ENCODE measurements around the gene FBXO2. TPM values are rescaled to one million over a fixed set of nuclear protein-coding genes. Genes with fewer than 3 reads are reported as not detected.

The FBXO2 gene
- total and polyA plus RNA-seq, 9 of the 15 experiments (the other 6 are each of a cell fraction or from before 2014, with no cell fraction given) = 0.04 to 1.9 (median 0.27) TPM

GRCh38 chr1:11690397-11691301, 36.4 kb upstream of the FBXO2 start (continued):
- TF ChIP-seq, protein P1, sequence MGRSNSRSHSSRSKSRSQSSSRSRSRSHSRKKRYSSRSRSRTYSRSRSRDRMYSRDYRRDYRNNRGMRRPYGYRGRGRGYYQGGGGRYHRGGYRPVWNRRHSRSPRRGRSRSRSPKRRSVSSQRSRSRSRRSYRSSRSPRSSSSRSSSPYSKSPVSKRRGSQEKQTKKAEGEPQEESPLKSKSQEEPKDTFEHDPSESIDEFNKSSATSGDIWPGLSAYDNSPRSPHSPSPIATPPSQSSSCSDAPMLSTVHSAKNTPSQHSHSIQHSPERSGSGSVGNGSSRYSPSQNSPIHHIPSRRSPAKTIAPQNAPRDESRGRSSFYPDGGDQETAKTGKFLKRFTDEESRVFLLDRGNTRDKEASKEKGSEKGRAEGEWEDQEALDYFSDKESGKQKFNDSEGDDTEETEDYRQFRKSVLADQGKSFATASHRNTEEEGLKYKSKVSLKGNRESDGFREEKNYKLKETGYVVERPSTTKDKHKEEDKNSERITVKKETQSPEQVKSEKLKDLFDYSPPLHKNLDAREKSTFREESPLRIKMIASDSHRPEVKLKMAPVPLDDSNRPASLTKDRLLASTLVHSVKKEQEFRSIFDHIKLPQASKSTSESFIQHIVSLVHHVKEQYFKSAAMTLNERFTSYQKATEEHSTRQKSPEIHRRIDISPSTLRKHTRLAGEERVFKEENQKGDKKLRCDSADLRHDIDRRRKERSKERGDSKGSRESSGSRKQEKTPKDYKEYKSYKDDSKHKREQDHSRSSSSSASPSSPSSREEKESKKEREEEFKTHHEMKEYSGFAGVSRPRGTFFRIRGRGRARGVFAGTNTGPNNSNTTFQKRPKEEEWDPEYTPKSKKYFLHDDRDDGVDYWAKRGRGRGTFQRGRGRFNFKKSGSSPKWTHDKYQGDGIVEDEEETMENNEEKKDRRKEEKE (IDR thresholded peaks at IDR 0.05; ENCODE audit: borderline replicate concordance in 1 of 2, control insufficient read depth in 1 of 2, low read depth in 2 of 2, low read length in 1 of 2) = no peak
- TF ChIP-seq, protein P2, sequence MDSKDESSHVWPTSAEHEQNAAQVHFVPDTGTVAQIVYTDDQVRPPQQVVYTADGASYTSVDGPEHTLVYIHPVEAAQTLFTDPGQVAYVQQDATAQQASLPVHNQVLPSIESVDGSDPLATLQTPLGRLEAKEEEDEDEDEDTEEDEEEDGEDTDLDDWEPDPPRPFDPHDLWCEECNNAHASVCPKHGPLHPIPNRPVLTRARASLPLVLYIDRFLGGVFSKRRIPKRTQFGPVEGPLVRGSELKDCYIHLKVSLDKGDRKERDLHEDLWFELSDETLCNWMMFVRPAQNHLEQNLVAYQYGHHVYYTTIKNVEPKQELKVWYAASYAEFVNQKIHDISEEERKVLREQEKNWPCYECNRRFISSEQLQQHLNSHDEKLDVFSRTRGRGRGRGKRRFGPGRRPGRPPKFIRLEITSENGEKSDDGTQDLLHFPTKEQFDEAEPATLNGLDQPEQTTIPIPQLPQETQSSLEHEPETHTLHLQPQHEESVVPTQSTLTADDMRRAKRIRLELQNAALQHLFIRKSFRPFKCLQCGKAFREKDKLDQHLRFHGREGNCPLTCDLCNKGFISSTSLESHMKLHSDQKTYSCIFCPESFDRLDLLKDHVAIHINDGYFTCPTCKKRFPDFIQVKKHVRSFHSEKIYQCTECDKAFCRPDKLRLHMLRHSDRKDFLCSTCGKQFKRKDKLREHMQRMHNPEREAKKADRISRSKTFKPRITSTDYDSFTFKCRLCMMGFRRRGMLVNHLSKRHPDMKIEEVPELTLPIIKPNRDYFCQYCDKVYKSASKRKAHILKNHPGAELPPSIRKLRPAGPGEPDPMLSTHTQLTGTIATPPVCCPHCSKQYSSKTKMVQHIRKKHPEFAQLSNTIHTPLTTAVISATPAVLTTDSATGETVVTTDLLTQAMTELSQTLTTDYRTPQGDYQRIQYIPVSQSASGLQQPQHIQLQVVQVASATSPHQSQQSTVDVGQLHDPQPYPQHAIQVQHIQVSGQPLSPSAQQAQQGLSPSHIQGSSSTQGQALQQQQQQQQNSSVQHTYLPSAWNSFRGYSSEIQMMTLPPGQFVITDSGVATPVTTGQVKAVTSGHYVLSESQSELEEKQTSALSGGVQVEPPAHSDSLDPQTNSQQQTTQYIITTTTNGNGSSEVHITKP (IDR thresholded peaks at IDR 0.05; ENCODE audit: partially characterized antibody) = peak; percentile 88
- no peak for TF ChIP-seq ZKSCAN3 (CRISPR knock-in tag; IDR thresholded peaks at IDR 0.05)
- TF ChIP-seq GATA2 (CRISPR knock-in tag; IDR thresholded peaks at IDR 0.05) = 0 out of 2 replicates have a peak, but pooled peaks have one; percentile 14
- TF ChIP-seq SP1 (CRISPR knock-in tag; IDR thresholded peaks at IDR 0.05) = no peak
- peak; percentile 46; the same call in 1 of the 2 replicates for TF ChIP-seq LEF1 (IDR thresholded peaks at IDR 0.05)
- TF ChIP-seq, protein P3, sequence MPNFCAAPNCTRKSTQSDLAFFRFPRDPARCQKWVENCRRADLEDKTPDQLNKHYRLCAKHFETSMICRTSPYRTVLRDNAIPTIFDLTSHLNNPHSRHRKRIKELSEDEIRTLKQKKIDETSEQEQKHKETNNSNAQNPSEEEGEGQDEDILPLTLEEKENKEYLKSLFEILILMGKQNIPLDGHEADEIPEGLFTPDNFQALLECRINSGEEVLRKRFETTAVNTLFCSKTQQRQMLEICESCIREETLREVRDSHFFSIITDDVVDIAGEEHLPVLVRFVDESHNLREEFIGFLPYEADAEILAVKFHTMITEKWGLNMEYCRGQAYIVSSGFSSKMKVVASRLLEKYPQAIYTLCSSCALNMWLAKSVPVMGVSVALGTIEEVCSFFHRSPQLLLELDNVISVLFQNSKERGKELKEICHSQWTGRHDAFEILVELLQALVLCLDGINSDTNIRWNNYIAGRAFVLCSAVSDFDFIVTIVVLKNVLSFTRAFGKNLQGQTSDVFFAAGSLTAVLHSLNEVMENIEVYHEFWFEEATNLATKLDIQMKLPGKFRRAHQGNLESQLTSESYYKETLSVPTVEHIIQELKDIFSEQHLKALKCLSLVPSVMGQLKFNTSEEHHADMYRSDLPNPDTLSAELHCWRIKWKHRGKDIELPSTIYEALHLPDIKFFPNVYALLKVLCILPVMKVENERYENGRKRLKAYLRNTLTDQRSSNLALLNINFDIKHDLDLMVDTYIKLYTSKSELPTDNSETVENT (CRISPR knock-in tag; IDR thresholded peaks at IDR 0.05) = no peak
- no peak for TF ChIP-seq ARNT (IDR thresholded peaks at IDR 0.05)
- TF ChIP-seq PKNOX1 (IDR thresholded peaks at IDR 0.05) = peak; percentile 7; the same call in 1 of the 2 replicates
- no peak for TF ChIP-seq ZNF717 (CRISPR knock-in tag; IDR thresholded peaks at IDR 0.05)
- TF ChIP-seq DNMT1 (IDR thresholded peaks at IDR 0.05) = no peak

All from K562 (cell line).